ENCODE results near the gene ACTR1A. TPM values are rescaled to one million over a fixed set of nuclear protein-coding genes. Genes with fewer than 3 reads are reported as not detected.

Gene ACTR1A
- total RNA-seq, 1 experiment from 2014 or later, result 93.2 TPM

- no peak for DNase-seq (ENCODE audit: extremely low read depth, low read depth)
Observed at GRCh38 chr10:102491136-102491535, 11.4 kb downstream of the ACTR1A start.

DNA sequence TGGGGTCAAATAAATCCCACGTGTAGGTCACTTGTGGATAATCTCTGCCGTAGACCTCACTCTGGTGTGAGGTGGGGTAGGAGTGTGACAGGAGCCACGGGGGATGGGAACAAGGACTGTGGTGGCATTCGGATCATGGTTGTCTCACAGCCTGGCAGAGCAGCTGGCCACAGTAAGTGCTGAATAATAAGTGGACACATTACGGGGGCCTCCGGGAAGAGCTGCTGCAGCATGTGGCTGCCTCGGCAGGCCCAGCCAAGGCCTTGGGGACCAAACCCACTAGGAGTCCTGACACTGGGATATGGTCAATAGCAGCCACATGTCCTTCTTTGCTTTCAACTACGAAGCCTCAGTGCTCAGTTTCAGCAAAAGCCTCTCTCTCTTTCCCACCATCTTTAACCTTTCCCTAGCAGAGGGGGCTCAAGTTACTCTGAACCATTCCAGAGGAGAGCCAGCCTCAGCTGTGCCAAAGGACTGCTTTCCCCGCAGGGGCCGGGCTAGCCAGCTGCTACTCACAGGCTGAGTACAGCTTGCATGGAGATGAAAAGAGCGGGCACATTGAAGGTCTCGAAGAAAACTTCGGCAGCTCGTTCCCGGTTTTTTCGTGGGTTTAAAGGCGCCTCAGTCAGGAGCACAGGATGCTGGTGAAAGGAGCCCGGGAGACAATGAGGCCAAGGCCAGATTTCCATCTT lies 17.3 kb downstream of the ACTR1A start:
- DNase-seq (ENCODE audit: extremely low read depth, low read depth), result no peak

- DNase-seq (ENCODE audit: extremely low read depth, low read depth), result no peak
Observed at GRCh38 chr10:102484021-102484420, 18.5 kb downstream of the ACTR1A start.

DNA sequence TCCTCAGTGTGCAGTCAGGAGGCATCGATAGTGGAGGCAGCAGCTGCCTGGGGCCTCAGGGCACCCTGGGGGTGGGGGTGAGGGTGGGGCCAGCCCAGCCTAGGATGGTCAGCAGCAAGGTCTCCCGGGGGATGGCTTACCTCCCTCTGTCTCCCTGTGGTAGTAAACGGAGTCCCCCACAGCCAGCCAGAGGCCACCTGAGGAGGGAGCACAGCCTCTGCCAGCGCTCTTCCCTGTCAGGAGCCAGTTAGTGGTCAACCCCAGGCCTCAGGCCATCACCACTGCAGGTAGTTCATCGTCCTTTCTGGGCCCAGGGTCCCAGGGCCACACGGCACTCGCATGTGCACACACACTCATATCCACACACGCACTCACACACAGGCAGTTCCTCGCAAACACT lies 22.1 kb downstream of the ACTR1A start:
- DNase-seq (ENCODE audit: extremely low read depth, low read depth), result no peak

DNA sequence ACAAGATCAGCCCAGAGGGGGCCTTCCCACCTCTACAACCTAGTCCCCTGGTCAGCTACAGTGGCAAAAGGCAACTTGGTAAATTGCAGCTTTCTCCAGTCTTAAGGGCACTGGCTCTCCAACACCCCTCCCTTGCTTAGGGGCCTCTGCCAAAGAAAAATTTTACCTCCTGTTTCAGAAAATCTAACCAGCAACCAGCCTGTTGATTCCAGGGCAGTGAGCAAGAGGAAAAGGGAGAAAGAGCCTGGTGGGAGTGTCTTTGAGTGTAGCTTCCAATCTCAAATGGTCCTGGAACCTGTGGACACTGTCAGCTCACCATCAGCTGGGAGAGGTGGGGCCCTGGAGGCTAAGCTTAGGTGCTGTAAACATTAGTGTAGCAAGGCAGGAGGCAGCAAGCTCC lies 22.9 kb downstream of the ACTR1A start:
- no peak for DNase-seq (ENCODE audit: extremely low read depth, low read depth)

GRCh38 chr10:102476466-102477141 lies 25.9 kb downstream of the ACTR1A start:
- DNase-seq (ENCODE audit: extremely low read depth, low read depth), result no peak

GRCh38 chr10:102475451-102476040 lies 27.0 kb downstream of the ACTR1A start:
- DNase-seq (ENCODE audit: extremely low read depth, low read depth), result no peak

DNA sequence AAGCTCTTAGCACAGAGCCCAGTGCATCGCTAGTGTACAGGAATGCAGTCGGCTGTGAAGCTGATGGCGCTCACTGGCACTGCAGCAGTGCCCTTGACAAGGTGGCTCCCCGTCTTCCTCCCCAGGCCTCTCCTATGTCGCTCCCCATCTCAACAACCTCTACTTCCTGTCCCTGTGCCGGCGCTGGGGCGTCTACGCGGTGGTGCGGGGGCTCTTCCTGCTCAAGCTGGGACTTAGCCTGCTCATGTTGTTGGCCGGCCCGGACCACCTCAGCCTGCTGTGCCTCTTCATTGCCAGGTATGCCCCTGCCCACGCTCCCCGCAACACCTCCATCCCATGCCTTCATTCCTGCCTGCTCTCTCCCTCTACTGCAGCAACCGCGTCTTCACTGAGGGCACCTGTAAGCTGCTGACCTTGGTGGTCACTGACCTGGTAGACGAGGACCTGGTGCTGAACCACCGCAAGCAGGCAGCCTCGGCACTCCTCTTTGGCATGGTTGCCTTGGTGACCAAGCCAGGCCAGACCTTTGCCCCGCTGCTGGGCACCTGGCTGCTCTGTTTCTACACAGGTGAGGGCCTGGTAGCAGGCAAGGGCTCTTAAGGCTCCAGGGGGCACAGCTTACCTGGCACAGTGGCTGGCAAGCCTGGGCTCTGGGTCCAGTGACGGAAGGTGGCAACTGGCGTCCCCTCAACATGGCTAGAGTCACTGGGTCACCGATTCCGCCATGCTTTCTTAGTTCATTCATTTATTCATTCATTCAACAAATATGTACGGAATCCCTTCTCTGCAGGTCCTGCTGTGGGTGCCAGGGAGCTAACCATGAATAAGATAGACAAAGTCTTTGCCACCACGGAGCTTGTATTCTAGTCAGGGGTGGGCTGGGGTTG lies 28.8 kb downstream of the ACTR1A start:
- no peak for DNase-seq (ENCODE audit: extremely low read depth, low read depth)

DNA sequence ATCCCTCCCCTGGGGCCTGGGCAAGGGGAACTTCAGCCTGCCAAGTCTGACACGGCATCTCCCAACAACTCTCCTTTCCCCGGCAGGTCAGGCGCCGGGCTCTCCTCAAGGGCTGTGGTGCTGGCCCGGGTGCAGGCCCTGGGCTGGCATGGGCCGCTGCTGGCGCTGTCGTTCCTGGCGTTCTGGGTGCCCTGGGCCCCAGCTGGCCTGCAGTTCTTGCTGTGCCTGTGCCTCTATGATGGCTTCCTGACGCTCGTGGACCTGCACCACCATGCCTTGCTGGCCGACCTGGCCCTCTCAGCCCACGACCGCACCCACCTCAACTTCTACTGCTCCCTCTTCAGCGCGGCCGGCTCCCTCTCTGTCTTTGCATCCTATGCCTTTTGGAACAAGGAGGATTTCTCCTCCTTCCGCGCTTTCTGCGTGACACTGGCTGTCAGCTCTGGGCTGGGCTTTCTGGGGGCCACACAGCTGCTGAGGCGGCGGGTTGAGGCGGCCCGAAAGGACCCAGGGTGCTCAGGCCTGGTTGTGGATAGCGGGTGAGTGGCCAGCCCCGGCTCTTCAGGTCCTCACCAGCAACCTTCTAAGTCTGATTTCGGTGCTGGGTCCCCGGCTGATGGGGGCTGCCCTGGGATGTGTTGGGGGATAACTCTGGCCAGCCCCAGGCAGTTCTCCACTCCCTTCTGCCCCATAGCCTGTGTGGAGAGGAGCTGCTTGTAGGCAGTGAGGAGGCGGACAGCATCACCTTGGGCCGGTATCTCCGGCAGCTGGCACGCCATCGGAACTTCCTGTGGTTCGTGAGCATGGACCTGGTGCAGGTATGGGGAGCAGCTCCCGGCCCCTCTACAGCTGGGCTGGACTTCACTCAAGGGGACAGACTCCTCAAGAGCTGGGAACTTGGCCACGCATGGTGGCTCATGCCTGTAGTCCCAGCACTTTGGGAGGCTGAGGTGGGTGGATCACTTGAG lies 31.6 kb downstream of the ACTR1A start:
- DNase-seq (ENCODE audit: extremely low read depth, low read depth), result no peak

DNA sequence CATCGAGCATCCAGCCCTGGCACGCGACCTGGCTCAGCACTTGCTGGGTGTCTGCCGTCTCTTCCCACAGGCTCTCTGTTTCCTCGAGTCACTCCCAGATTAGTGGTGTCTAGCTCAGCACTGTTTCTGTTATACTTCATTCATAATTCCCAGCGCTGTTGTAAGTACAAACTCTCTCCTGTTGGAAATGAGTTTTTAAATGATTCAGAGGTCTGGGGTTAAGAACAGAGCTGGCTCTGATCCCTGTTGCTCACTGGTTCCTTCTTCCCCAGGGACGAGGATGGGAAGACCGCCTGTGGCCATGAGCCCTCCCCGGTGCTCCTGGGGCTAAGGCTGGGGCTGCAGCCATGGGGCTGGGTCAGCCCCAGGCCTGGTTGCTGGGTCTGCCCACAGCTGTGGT lies 33.8 kb downstream of the ACTR1A start:
- DNase-seq (ENCODE audit: extremely low read depth, low read depth), result no peak

- no peak for DNase-seq (ENCODE audit: extremely low read depth, low read depth)
Observed at GRCh38 chr10:102467971-102468438, 34.5 kb downstream of the ACTR1A start.

DNA sequence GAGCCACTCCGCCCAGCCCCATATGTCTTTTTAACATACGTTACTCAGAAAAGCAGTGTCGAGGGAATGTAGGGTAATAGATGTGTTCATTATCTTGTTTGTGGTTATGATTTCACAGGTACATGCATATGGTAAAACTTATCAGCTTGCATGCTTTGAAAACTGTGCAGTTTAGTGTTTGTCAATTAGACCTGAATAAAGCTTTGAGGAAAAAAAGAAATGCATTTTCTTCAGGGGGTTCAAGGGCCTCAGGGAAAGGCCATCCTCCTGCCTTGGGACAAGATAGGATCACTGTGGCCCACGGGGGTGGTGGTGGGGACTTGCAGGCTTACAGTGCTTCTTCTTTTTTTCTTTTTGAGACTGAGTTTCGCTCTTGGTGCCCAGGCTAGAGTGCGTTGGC lies 35.2 kb downstream of the ACTR1A start:
- DNase-seq (ENCODE audit: extremely low read depth, low read depth), result no peak

- no peak for DNase-seq (ENCODE audit: extremely low read depth, low read depth)
Observed at GRCh38 chr10:102465466-102465865, 37.0 kb downstream of the ACTR1A start.

- DNase-seq (ENCODE audit: extremely low read depth, low read depth), result no peak
Observed at GRCh38 chr10:102463983-102464382, 38.5 kb downstream of the ACTR1A start.

- no peak for DNase-seq (ENCODE audit: extremely low read depth, low read depth)
Observed at GRCh38 chr10:102462512-102463054, 39.9 kb downstream of the ACTR1A start.

DNA sequence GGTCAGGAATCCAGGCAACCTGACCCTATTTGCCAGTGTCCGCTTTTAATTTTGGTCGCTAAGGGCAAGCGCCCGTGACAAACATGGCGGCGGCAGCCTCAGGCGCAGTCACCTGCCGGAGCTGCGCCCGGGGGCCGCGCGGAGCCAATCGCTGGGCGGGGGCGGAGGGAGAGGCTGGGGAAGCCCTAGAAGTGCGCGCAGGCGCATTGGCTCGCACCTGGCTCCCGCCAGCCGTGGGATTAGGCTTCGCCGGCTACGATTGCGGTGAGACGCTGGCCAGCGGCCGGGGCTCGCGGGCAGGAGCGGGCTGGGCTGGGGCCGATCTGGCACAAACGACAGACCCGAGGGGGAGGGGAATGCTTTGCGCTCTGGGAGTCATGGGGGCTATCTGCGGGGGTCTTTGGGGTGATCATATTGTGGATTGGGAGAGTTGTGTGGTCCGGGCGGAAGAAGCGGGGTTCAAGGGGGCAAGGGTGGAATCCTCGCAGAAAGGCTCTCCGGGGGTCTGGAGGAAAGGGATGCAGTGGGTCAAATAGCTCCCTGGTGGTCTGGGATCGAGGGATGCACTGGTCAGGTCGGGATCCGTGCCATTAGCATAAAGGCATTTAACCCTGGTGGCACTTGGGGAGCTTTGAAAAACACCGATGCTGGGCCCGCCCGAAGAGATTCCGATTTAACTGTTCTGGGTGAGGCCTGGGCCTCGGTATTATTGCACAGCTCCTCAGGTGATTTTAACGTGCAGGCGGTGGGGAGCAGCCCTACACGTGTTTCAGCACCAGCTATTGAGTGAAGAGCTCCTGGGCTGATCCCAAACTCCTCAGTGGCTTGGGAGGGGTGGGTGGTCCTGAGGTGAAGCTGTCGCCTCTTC lies 41.1 kb downstream of the ACTR1A start:
- DNase-seq (ENCODE audit: extremely low read depth, low read depth), result peak; percentile 88

DNA sequence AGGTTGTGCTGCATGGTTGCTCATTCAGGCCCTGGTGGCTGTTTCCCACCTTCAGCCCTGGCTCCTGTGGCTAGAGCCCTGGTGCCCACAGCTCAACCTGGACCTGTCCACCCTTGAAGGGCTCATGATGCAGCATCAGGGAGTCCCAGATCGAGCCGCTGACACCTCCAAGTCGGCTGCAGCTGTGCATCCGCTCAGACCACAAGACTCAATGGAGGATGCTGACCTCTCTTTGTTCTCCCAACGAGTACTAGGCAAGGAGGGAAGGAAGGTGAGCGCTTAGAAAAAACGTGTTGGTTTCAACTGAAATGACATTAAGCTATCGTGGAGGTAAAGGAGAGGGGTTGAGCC lies 41.7 kb downstream of the ACTR1A start:
- DNase-seq (ENCODE audit: extremely low read depth, low read depth), result no peak

GRCh38 chr10:102458656-102459055 lies 43.9 kb downstream of the ACTR1A start:
- no peak for DNase-seq (ENCODE audit: extremely low read depth, low read depth)
